SK-N-SH (cell line): ENCODE results near the gene CCDC91. TPM values are rescaled to one million over a fixed set of nuclear protein-coding genes. Genes with fewer than 3 reads are reported as not detected.

Source experiments
- CTCF ChIA-PET: fragments of 300-600, 350-600 bp; formaldehyde crosslinking; extraction: SDS; loops from one replicate; lab custom pipeline; 2021; lab: Yijun Ruan, JAX
- POLR2A ChIA-PET: fragments of 350-600 bp; sonication (Branson Sonifier 250); formaldehyde crosslinking; extraction: SDS; loops from one replicate; lab custom pipeline; 2020; ENCODE audit warnings: antibody characterized with exemption, inconsistent platforms; lab: Yijun Ruan, JAX
- DNase-seq: peaks from one replicate; pipeline ENCODE4 v3.0.0; 2012
- H2AFZ ChIP-seq: fragments of 200-600 bp; sonication (generic); 2 replicates; pipeline ENCODE4 v1.8.1; 2016; ENCODE audit warnings: antibody characterized with exemption, mild to moderate bottlenecking, low read depth
- H3F3A ChIP-seq: fragments of 200-600 bp; sonication (generic); replicated peaks from 2 replicates; pipeline ENCODE3; 2016; ENCODE audit warnings: antibody characterized with exemption, mild to moderate bottlenecking; ENCODE audit not compliant: insufficient read depth
- H3K27ac ChIP-seq, 2 experiments: fragments of 200-500 bp in 1 of 2; fragments of 200-600 bp in 1 of 2; sonication (Bioruptor generic) in 1 of 2; sonication (generic), shearing (Covaris generic) in 1 of 2; 2 replicates each; pipeline versions ENCODE4 v1.5.1 to v1.6.1; 2014 to 2016; ENCODE audit warnings: low read depth in 2 of 2, inconsistent platforms in 1 of 2, low read length in 1 of 2, mild to moderate bottlenecking in 1 of 2, mixed read lengths in 1 of 2
- H3K27me3 ChIP-seq: fragments of 200-600 bp; sonication (generic), shearing (Covaris generic); 2 replicates; pipeline ENCODE4 v1.6.1; 2016; ENCODE audit warnings: mixed run types; ENCODE audit not compliant: insufficient read depth
- H3K36me3 ChIP-seq, 2 experiments: fragments of 200-500 bp in 1 of 2; fragments of 200-600 bp in 1 of 2; sonication (Bioruptor generic) in 1 of 2; sonication (generic) in 1 of 2; replicated peaks in 1 of 2; 2 replicates each; pipeline versions ENCODE3 to v1.5.1; 2014 to 2016; ENCODE audit warnings: low read length in 1 of 2, mild to moderate bottlenecking in 1 of 2; ENCODE audit not compliant: insufficient read depth in 2 of 2, control insufficient read depth in 1 of 2
- H3K4me1 ChIP-seq, 2 experiments: fragments of 200-500 bp in 1 of 2; fragments of 200-600 bp in 1 of 2; sonication (Bioruptor generic) in 1 of 2; sonication (generic), shearing (Covaris generic) in 1 of 2; 2 replicates each; pipeline versions ENCODE4 v1.5.1 to v1.6.1; 2014 to 2016; ENCODE audit warnings: low read depth in 1 of 2, low read length in 1 of 2, mixed run types in 1 of 2; ENCODE audit not compliant: insufficient read depth in 2 of 2, control insufficient read depth in 1 of 2
- H3K4me2 ChIP-seq: fragments of 200-600 bp; sonication (generic), shearing (Covaris generic); 2 replicates; pipeline ENCODE4 v1.6.1; 2017; ENCODE audit warnings: mixed run types
- H3K4me3 ChIP-seq, 2 experiments: fragments of 200-500 bp in 1 of 2; fragments of 200-600 bp in 1 of 2; sonication (Bioruptor generic) in 1 of 2; sonication (generic), shearing (Covaris generic) in 1 of 2; 2 replicates each; pipeline versions ENCODE4 v1.5.1 to v1.8.1; 2014 to 2016; ENCODE audit warnings: low read depth in 2 of 2, inconsistent platforms in 1 of 2, low read length in 1 of 2, mild to moderate bottlenecking in 1 of 2, mixed read lengths in 1 of 2, moderate library complexity in 1 of 2
- H3K79me2 ChIP-seq: fragments of 200-600 bp; sonication (generic); 2 replicates; pipeline ENCODE4 v1.8.1; 2017; ENCODE audit warnings: mild to moderate bottlenecking; ENCODE audit not compliant: insufficient read depth
- H3K9ac ChIP-seq: fragments of 200-600 bp; sonication (generic); 2 replicates; pipeline ENCODE4 v1.6.1; 2017; ENCODE audit warnings: mixed run types
- H3K9me2 ChIP-seq: fragments of 200-600 bp; sonication (generic); 2 replicates; pipeline ENCODE4 v1.6.1; 2017; ENCODE audit warnings: mixed run types
- H3K9me3 ChIP-seq: fragments of 200-600 bp; sonication (generic); 2 replicates; pipeline ENCODE4 v1.6.1; 2017; ENCODE audit warnings: mixed run types, mild to moderate bottlenecking, moderate library complexity
- H4K20me1 ChIP-seq: fragments of 200-600 bp; sonication (generic); 2 replicates; pipeline ENCODE4 v1.6.1; 2017; ENCODE audit warnings: mild to moderate bottlenecking, mixed run types; ENCODE audit not compliant: insufficient read depth
- CHD2 ChIP-seq: fragments of 150-350 bp; IDR thresholded peaks from 2 replicates; pipeline ENCODE4 v1.6.1; 2018; ENCODE audit warnings: low read length; ENCODE audit not compliant: partially characterized antibody
- ELF1 ChIP-seq: IDR thresholded peaks from 2 replicates; pipeline ENCODE4 v1.4.0; 2012
- EP300 ChIP-seq, 2 experiments: IDR thresholded peaks; 2 replicates each; pipeline versions ENCODE4 v1.4.0 to v1.6.1; 2012; ENCODE audit warnings: borderline replicate concordance in 1 of 2, low read depth in 1 of 2, low read length in 1 of 2
- EZH2phosphoT487 ChIP-seq: fragments of 200-600 bp; sonication (generic); IDR thresholded peaks from 2 replicates; pipeline ENCODE4 v1.6.1; 2017; ENCODE audit warnings: low read depth, mixed run types, mild to moderate bottlenecking, antibody characterized with exemption, moderate library complexity, borderline replicate concordance
- FOXJ3 ChIP-seq: sonication (generic); formaldehyde crosslinking; IDR thresholded peaks from 2 replicates; pipeline ENCODE4 v1.5.1; 2020; ENCODE audit warnings: mild to moderate bottlenecking, missing genetic modification reagents
- GABPA ChIP-seq: IDR thresholded peaks from 2 replicates; pipeline ENCODE4 v1.4.0; 2012; ENCODE audit warnings: low read depth, mild to moderate bottlenecking
- JUND ChIP-seq: IDR thresholded peaks from 2 replicates; pipeline ENCODE4 v1.4.0; 2012
- MEF2A ChIP-seq: IDR thresholded peaks from 2 replicates; pipeline ENCODE4 v1.4.0; 2012; ENCODE audit warnings: low read depth, borderline replicate concordance
- NFIC ChIP-seq: IDR thresholded peaks from 2 replicates; pipeline ENCODE4 v1.4.0; 2012; ENCODE audit warnings: borderline replicate concordance
- NRF1 ChIP-seq: IDR thresholded peaks from 2 replicates; pipeline ENCODE4 v1.6.1; 2012; ENCODE audit warnings: low read depth, mild to moderate bottlenecking, low read length
- POLR2AphosphoS5 ChIP-seq: IDR thresholded peaks from 2 replicates; pipeline ENCODE4 v1.6.1; 2012; ENCODE audit warnings: low read depth, low read length
- RAD21 ChIP-seq: IDR thresholded peaks from 2 replicates; pipeline ENCODE4 v1.6.1; 2012; ENCODE audit warnings: mild to moderate bottlenecking, low read length
- RCOR1 ChIP-seq: fragments of 150-350 bp; IDR thresholded peaks from 2 replicates; pipeline ENCODE4 v1.6.1; 2017; ENCODE audit warnings: antibody characterized with exemption, low read length
- RFX5 ChIP-seq: IDR thresholded peaks from 2 replicates; pipeline ENCODE4 v1.6.1; 2012; ENCODE audit warnings: mild to moderate bottlenecking, improper control_type of control experiment, low read length
- RXRA ChIP-seq: IDR thresholded peaks from 2 replicates; pipeline ENCODE4 v1.4.0; 2012; ENCODE audit warnings: low read depth, mild to moderate bottlenecking, borderline replicate concordance
- SMC3 ChIP-seq: IDR thresholded peaks from 2 replicates; pipeline ENCODE4 v1.6.1; 2012; ENCODE audit warnings: low read depth, low read length, improper control_type of control experiment
- TAF1 ChIP-seq: IDR thresholded peaks from 2 replicates; pipeline ENCODE4 v1.6.1; 2012; ENCODE audit warnings: low read depth, mild to moderate bottlenecking, low read length, moderate library complexity, borderline replicate concordance
- TCF12 ChIP-seq: IDR thresholded peaks from 2 replicates; pipeline ENCODE4 v1.4.0; 2012
- YY1 ChIP-seq: IDR thresholded peaks from 2 replicates; pipeline ENCODE4 v1.4.0; 2012; ENCODE audit warnings: low read depth, mild to moderate bottlenecking
- WGBS: methylation state at CpG from one replicate; pipeline ENCODE4 v1.1.6; 2017; ENCODE audit warnings: low lambda C conversion rate; 5-methylcytosine and 5-hydroxymethylcytosine counted together
- polyA plus RNA-seq, 3 experiments: library from polyadenylated mRNA; depleted of rRNA; stranded (reverse); fragments of >200 nt; gene quantifications; 2 replicates each; pipeline ENCODE4 v1.2.3, GENCODE V29; 2012
- TF ChIP-seq, protein P1 (sequence below): IDR thresholded peaks from 2 replicates; pipeline ENCODE4 v1.6.1; 2012; ENCODE audit warnings: mild to moderate bottlenecking, low read depth, low read length, moderate library complexity
- TF ChIP-seq, protein P2 (sequence below): fragments of 150-350 bp; IDR thresholded peaks from 2 replicates; pipeline ENCODE4 v1.6.1; 2016; ENCODE audit warnings: mild to moderate bottlenecking, low read depth, low read length
- TF ChIP-seq, protein P3 (sequence below): IDR thresholded peaks from 2 replicates; pipeline ENCODE4 v1.4.0; 2012; ENCODE audit warnings: low read depth

The CCDC91 gene
- polyA plus RNA-seq, 1 of the 3 experiments (the other 2 are of a cell fraction), result 13.0 TPM

DNA sequence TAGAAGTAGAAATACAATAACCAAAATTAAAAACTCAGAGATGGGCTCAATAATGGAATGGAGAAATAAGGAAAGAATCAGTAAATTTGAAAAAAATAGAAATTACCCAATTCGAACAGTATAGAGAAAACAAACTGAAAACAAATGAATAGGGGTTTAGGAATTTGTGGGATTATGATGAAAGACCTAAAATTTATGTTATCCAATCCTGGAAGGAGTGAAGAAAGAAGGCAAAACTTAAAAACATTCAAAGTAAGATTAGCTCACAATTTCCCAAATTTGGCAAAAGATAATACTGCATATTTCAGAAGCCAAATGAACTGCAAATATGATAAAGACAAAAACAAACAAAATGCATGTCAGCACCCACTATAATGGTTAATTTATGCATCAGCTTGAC is 177.1 kb downstream of the CCDC91 start:
- H2AFZ ChIP-seq, result no peak overlapping the region
- no peak overlapping the region; a peak in 1 of 4 replicates for H3K4me3 ChIP-seq
- no peaks in the 10 kb centered on the region for H3F3A ChIP-seq
- no peaks in the 10 kb centered on the region for H3K79me2 ChIP-seq
- POLR2A ChIA-PET, result no interaction called here
- no peak for TF ChIP-seq GABPA
- no peak for TF ChIP-seq RAD21
- no peak for TF ChIP-seq NRF1
- no peak for TF ChIP-seq RCOR1
- TF ChIP-seq, protein P1, sequence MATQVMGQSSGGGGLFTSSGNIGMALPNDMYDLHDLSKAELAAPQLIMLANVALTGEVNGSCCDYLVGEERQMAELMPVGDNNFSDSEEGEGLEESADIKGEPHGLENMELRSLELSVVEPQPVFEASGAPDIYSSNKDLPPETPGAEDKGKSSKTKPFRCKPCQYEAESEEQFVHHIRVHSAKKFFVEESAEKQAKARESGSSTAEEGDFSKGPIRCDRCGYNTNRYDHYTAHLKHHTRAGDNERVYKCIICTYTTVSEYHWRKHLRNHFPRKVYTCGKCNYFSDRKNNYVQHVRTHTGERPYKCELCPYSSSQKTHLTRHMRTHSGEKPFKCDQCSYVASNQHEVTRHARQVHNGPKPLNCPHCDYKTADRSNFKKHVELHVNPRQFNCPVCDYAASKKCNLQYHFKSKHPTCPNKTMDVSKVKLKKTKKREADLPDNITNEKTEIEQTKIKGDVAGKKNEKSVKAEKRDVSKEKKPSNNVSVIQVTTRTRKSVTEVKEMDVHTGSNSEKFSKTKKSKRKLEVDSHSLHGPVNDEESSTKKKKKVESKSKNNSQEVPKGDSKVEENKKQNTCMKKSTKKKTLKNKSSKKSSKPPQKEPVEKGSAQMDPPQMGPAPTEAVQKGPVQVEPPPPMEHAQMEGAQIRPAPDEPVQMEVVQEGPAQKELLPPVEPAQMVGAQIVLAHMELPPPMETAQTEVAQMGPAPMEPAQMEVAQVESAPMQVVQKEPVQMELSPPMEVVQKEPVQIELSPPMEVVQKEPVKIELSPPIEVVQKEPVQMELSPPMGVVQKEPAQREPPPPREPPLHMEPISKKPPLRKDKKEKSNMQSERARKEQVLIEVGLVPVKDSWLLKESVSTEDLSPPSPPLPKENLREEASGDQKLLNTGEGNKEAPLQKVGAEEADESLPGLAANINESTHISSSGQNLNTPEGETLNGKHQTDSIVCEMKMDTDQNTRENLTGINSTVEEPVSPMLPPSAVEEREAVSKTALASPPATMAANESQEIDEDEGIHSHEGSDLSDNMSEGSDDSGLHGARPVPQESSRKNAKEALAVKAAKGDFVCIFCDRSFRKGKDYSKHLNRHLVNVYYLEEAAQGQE, result no peak
- TF ChIP-seq POLR2AphosphoS5, result no peak
- no peak for TF ChIP-seq EP300 (IDR thresholded peaks at IDR 0.05; ENCODE audit: borderline replicate concordance in 1 of 2, low read depth in 1 of 2, low read length in 1 of 2)
- no peak for TF ChIP-seq SMC3
- TF ChIP-seq RXRA, result no peak
- TF ChIP-seq TAF1, result no peak
- no peak for TF ChIP-seq MEF2A
- TF ChIP-seq RFX5, result no peak
- TF ChIP-seq TCF12, result no peak
- TF ChIP-seq, all 33 proteins: peak for 0
- Histone ChIP-seq H3K36me3 (peaks cover 8 to 42% of the 10 kb centered on the region in 2 experiments), H3K9me3 (peaks cover 14% of the 10 kb centered on the region; the same call in 1 of the 2 replicates), H3K9me2 (no peaks in the 10 kb centered on the region), H3K9ac (no peak overlapping the region), H3K4me1 (no peaks in the 10 kb centered on the region), H3K27me3 (no peaks in the 10 kb centered on the region), H4K20me1 (no peaks in the 10 kb centered on the region), H3K27ac (no peak overlapping the region), H3K4me2 (no peak overlapping the region)
- DNase-seq, result no peak
- 85% methylated on average over 1 of the region's 1 CpG for WGBS
- CTCF ChIA-PET, result no interaction called here

DNA sequence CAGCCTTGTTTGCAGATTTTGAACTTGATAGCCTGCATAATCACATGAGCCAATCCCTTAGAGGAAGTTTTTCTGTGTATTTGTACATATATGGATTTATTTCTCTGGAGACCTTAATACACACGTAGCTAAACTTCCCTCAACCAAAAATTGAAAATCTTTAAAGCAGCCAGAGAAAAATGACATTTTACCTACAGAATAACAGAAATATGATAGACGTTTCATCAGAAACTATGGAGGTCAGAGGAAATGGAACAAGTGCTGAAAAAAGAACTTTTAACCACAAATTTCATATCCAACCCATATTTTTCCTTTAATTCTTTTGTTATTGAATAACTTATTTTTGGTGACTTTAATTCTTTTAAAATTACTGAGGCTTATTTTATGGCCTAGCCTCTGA is 177.7 kb downstream of the CCDC91 start:
- CTCF ChIA-PET, result no interaction called here

More for the DNA sequence above, 177.7 kb downstream of the CCDC91 start:
- Histone ChIP-seq H3K79me2 (no peaks in the 10 kb centered on the region), H3K9ac (no peak overlapping the region)
- no peak for TF ChIP-seq EP300 (IDR thresholded peaks at IDR 0.05; ENCODE audit: borderline replicate concordance in 1 of 2, low read depth in 1 of 2, low read length in 1 of 2)
- TF ChIP-seq TAF1, result no peak
- no peak for TF ChIP-seq MEF2A
- TF ChIP-seq, protein P2, sequence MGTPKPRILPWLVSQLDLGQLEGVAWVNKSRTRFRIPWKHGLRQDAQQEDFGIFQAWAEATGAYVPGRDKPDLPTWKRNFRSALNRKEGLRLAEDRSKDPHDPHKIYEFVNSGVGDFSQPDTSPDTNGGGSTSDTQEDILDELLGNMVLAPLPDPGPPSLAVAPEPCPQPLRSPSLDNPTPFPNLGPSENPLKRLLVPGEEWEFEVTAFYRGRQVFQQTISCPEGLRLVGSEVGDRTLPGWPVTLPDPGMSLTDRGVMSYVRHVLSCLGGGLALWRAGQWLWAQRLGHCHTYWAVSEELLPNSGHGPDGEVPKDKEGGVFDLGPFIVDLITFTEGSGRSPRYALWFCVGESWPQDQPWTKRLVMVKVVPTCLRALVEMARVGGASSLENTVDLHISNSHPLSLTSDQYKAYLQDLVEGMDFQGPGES, result no peak
- TF ChIP-seq, protein P3, sequence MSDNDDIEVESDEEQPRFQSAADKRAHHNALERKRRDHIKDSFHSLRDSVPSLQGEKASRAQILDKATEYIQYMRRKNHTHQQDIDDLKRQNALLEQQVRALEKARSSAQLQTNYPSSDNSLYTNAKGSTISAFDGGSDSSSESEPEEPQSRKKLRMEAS, result no peak
- TF ChIP-seq NFIC, result no peak
- no peak for TF ChIP-seq GABPA
- no peak for TF ChIP-seq JUND
- TF ChIP-seq RFX5, result no peak
- no peak for TF ChIP-seq RCOR1
- TF ChIP-seq CHD2, result no peak
- no peak for TF ChIP-seq YY1
- no peak for TF ChIP-seq NRF1
- no peak for TF ChIP-seq POLR2AphosphoS5
- no peak for TF ChIP-seq EZH2phosphoT487
- TF ChIP-seq ELF1, result no peak
- no peak for TF ChIP-seq RAD21
- TF ChIP-seq SMC3, result no peak
- TF ChIP-seq FOXJ3 (CRISPR knock-in tag), result no peak
- TF ChIP-seq, all 33 proteins: peak for 0
- Histone ChIP-seq H3K27me3 (no peaks in the 10 kb centered on the region), H3K9me2 (no peaks in the 10 kb centered on the region), H4K20me1 (no peaks in the 10 kb centered on the region), H2AFZ (no peak overlapping the region), H3K9me3 (peaks cover 15% of the 10 kb centered on the region; the same call in 1 of the 2 replicates), H3K4me1 (no peaks in the 10 kb centered on the region), H3K27ac (no peak overlapping the region), H3K4me2 (no peak overlapping the region), H3K4me3 (no peak overlapping the region; a peak in 1 of 4 replicates), H3F3A (no peaks in the 10 kb centered on the region), H3K36me3 (peaks cover 4 to 35% of the 10 kb centered on the region in 2 experiments)
- POLR2A ChIA-PET, result no interaction called here
- 89% methylated on average over 2 of the region's 2 CpGs for WGBS
- no peak for DNase-seq
